Activated T-helper 1 cell treated with anti-CD3 and anti-CD28 coated beads, Interleukin-2, amount 50 U/mL, for 16 hours (primary cell): ENCODE results near the gene CSGALNACT2.
A peak's percentile ranks its signal among the peaks of the same experiment; 100 is the strongest.

Source experiments
- DNase-seq, 2 donors: peaks; one replicate each; pipeline ENCODE4 v3.0.0-alpha.2; 2020; ENCODE audit warnings: low read depth in 1 of 2, low spot score in 1 of 2

CSGALNACT2 gene

DNA sequence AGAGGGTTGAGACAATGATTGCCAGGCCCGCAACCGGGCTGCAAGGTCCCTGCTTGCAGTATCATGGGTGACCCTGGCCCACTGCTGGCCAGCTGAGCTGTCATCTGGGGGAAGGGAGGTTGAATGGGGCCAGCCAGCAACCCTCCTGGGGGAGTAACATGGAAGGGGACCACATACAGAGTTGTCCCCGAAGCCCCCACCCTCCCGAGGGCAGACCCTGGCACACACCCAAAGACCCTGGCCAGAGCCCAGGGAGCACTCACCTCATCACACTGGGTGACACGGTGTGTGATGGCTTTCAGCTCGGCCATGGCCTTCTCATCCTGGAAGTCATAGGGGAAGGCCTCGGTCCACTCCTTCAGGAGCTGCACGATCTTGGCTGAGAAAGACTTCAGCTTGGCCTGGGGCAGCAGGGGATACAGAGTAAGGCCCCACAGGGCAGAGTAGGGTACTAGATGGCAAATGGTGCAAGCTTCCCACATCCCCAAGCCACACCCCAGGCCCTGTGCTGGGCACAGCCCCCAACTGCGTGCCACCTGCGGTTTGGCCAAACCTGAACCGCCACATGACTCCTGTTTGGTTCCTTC, 63.4 kb downstream of the CSGALNACT2 start:
- no peak for DNase-seq

DNA sequence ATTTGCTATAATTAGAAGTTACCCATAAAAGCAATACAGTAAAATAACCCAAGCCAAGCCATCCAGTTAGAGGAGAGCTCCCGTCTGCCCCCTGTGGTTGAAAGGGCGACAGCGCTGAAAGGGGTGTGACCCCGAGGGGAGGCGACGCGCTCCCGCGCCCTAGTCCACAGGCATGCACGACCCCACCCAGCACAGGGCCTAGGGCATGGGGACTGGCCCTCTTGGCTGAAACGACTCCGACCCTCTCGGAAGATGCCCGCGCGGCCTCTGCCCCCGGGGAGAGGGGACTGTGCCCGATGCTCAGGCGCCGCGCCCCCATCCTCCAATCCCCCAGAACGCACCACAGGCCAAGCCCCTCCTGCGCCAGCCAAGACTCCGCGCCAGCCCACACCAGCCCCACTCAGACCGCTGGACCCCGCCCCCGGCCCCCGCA, 64.0 kb downstream of the CSGALNACT2 start:
- DNase-seq = no peak

DNA sequence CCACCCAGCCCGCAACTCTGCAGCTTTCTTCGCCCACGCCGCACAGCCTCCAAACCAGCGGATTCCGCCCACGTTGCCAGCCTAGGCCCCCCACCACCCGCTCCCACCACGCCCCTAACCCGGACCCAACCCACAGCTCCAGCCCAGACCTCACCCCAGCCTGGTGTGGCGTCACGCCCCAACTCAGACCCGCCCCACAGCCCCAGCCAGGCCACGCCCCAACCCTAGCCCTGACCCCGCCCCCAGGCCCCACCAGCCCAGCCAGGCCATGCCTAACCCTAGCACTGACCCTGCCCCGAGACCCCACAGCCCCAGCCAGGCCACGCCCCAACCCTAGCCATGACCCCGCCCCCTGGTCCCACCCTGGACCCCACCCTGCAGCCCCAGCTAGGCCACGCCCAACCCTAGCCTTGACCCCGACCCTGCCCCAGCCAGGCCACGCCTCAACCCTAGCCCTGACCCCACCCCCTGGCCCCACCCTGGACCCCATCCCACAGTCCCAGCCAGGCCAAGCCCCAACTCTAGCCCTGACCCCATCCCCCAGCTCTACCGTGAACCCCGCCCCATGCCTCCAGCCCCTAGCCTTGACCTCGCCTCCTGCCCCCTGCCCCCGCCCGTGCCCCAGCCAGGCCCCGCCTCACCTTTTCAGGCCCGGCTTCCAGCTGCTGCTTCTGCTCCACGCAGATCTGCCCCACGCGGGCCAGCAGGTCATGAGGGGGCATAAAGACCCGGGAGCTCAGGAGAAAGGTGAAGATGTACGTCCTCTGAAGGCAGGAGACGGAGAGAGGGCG, 64.6 kb downstream of the CSGALNACT2 start:
- DNase-seq = no peak

DNA sequence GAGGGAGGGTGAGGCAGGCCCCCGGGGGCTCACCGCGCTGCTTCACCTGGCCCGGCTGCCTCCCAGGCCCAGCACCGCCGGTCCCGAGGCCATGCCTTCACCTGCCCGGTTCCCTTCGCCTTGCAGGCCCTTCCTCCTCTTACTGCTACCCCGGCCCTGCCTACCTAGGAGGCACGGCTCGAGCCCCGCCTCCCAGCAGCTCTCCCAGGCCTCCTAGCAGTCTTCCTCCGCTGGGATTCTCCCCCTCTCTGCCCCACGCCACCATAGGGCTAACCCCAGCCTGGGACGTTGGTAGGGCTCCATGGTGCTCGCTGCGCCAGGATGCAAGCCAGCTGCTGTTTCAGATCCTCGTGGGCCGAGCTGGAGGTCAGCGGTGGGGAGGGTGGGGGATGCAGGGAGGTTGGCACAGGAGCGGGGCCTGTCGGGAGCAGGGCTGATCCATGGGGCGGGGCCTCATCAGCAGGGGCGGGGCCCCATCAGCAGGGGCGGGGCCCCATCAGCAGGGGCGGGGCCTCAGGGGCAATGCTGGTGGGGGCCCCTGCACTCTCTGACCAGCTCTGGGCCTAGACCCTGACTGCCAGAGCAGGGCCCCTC, 65.3 kb downstream of the CSGALNACT2 start:
- no peak for DNase-seq

DNA sequence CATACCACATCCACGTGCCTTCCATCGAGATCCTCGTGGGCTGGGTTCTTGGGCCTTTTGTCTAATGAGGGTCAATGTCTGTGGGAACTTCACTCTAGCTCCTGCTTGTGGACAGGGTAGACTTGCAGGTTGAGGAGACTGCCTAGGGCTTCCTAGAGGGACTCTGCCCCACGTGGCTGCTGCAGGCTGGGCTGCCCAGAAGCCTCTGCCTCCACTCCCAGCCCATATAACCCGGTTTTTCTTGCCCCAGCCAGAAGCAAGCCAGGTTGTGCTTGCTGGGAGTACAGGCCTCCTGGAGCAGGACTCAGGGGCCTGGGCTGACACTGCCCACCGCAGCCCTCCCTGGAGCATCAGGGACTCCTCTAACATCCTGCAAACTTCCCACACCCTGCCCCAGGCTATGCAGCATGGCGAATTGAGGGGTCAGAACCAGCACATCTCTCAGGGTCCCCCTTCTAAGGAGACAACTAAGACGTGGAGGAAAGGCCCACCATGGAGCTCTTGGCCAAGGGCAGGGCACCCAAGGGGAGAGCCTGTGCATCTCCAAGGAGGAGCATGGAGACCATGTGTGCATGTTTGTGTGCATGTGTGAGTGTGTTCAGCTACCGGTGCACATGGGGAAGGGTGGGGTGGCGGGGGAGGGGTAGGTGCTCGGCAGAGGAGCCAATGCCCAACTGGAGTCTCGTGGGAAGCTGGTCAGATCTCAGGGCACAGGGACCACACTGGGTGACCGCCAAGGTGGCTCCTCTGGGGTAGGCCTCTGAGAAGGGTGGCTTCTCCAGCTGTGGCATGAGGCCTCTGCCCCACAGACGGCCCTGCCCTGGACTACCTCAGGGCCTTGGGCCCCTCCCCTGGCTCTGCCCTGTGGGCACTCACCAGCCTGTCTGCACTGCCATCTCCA, 66.0 kb downstream of the CSGALNACT2 start:
- peak in 1 of 2 donors; percentile 2 for DNase-seq

DNA sequence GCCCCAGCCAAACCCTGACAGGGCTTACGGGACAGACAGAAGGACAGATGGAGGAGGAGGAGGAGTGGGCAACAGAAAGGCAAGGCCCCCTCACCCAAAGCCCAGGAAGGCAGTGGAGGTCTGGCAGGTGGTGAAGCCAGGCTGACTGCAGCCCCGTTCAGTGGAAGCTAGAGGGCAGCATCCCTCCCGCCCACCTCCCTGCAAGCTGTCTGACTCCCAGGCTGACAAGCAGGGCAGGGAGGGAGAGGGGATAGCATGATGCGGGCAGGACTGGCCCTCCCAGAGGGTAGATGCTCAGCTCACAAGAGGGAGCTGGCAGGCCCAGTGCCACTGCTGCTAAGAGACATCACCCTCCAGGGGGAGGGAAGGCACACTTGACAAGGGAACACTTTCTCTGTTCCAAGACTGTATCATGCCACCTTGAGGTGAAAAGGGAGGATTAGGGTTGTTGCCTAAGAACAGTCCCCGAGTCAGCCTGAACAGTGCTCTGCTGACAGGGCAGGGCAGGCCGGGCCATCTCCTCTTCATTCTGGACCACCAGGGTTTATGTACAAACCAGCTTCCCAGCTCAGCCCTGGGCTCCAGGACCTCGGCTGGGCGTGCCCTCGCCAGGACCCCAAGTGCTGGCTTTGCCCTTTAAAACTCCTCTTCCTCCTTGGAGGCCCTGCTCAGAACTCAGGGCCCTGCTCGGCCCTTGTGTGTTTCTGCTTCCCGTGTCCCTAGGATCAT, 66.9 kb downstream of the CSGALNACT2 start:
- peak; percentile 24 for DNase-seq

DNA sequence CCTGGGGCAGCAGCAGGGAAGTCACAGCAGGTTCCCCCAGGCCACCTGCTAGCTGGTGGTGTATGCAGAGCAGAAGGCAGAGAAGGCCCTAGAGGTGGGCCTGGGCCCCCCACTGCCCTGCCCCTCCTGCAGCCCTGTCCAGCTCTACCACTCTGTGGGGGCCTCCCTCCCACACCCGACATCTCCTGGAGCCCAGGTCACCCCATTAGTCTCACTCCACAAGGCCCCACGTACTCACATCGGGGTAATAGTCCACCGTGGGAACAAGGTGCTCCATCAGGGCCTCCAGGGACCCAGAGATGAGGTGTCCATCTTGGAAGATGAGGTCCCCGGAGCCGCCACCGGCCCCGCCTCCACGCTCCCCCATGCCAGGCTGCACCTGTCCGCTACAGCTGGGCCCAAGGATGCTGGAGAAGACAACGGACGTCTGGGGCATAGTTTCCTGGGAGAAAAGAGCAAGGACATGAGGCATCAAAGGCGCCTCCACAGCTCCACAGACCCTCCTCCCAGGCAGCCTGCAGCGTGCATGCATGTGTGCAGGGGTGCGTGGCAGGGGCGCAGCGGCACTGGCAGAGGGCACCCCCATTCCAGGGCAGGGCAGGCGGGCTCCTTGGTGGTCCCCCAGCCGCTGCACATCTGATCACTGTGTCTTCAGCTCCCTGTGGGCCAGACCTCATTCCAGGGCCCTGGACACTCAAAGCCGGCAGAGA, 67.6 kb downstream of the CSGALNACT2 start:
- peak in 1 of 2 donors; percentile 1 for DNase-seq

DNA sequence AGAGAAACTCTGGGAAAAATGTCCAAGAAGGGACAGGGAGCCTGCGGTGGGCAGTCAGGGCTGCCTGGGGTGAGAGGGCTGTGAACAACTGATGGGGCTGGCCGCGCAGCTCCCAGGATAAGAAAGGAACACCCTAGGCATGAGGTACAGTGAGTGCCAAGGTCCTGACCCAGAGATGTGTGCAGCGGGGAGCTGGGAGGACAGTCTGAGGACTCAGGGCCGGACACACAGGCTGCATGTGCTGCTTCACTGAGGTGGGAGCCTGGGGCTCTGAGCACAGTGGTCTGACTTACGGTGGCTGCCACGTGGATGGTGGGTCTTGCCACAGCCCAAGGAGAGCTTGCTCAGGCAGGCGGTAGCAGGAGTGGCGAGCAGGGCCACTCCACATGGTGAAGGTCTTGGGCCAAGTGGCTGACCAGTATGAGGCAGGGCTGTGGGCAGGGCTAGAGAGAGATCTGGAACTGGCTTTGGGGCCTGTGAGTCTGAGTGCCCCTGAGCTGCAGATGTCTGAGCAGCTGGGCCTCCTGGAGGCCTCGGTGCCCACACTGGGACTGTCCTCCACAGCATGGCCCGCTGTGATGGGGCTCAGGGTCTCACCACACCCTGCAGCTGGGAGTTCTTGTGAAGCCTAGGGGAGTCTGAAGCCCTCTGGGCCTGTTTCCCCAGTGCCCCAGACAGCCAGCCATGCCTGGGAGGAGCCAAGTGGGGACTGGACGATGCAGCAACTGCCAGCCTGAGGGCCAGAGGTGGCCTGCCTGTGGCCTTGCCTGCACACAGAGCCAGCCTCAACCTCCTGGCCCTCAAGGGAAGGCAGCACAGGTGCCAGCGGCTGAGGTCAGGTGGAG, 68.4 kb downstream of the CSGALNACT2 start:
- DNase-seq = no peak

DNA sequence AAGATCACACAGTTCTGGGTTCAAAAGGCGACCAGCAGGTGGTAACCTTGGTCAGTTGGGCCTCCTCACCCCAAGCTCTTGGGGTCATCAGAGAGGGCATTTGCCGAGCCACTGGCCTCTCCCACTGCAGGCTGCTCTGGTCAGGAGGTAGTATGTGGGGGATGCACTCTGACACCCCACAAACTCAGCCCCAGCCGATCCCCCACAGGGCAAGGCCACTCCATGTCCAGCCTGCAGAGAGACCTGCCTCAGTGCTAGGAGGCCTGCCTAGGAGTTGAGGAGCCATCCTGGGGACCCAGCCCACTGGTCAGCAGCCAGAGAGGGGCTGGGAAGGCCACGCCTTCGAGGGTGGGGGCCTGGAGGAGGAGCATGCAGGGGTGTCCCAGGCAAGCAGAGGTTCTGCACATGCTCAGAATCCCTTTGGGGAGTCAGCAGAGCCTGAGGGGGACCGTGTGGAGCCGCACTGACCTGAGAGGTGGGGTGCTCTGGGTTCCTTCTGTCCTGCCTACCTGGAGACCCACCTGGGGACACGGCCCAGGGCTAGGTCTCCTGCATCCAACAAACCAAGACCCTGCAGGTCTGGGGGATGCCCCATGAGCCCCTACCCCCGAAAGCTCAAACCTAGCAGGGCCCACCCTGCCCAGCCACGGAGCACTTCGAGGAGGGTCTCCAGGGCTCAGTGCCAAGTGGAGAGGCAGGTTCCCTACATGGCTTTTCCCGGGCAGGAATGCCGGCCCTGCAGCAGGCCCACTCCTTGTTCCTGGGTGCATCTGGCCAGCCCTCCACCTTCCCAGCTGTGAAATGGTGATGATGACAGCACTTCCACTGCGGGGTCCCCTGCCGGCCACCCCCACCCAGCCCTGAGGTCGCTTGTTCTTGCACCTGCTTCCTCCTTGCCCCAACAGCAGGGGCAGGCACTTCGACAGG, 70.2 kb downstream of the CSGALNACT2 start:
- peak in 1 of 2 donors; percentile 3 for DNase-seq

DNA sequence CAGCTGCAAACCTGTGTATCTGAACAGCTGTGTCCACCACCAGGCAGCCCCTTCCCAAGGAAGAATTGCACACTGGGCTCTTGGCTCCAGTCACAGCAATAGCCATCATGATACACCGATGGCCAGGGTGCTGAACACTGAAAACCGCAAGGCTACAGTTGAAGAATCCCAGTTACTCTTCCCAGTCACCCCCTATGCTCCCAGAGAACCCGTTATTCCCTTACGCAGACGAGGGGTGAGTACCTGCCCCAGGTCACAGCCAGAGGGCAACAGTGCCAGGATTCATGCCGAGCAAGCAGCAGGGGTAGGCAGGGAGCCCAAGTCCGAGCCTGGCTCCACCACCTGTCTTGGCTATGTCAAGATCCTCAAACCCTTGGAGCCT, 70.8 kb downstream of the CSGALNACT2 start:
- DNase-seq = no peak

DNA sequence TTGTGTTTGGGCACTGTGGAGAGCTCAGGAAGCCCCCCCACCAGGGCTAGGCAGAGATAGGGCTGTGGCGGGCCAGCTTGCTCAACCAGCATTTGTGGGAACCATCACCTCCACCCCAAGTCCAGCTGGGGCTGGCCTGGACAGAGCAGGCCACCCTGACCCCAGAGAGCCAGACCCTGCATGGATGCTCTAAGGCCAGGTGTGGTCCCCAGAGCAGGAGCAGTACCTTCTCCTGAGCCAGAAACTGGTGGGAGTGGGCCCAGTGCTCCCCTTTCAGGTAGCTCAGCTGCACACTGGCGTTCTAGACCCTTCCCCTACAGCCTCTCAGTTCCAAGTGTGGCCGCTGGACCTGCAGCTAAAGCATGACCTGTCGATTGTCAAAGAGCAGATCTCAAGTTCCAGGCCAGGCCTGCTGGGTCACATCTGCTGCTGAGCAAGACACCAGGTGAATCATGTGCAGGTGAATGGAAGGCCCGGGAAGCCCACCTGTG, 71.5 kb downstream of the CSGALNACT2 start:
- DNase-seq = peak in 1 of 2 donors; percentile 2

DNA sequence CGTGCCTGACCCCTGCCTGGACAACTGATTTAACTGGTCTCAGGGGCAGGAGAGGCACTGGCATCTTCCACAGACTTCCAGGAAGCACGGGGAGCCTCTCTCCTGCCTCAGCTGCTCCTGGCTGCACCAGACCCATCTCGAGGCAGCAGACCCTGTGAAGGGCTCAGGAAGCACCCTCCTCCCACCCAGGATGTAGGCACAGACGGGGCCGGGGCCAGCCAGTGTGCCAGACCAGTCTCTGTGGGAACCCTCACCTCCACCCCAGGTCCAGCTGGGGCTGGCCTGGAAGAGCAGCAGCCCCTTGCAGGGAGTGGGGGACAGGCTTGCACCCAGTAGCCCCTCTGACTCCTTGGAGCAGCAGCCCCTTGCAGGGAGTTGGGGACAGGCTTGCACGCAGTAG, 72.3 kb downstream of the CSGALNACT2 start:
- DNase-seq = no peak

DNA sequence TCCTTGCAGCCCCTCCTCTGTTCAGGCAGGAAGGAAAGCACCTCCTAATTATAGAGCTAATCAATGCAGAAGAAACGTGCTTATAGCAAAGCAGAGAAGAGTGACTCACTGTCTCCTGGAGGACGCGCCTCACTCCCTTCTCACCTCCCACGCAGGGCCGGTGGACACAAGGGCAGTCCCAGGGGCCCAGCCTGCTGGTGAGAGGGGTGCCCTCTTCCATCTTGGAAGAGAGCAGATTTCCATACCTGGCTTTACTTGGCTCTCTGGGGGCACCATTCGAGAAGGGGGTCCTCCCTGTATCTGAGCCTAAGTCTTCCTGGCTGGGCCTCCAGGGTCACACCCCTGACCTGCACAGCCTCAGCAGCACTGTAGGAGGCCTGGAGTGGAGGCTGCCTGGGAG, 72.8 kb downstream of the CSGALNACT2 start:
- DNase-seq = no peak

DNA sequence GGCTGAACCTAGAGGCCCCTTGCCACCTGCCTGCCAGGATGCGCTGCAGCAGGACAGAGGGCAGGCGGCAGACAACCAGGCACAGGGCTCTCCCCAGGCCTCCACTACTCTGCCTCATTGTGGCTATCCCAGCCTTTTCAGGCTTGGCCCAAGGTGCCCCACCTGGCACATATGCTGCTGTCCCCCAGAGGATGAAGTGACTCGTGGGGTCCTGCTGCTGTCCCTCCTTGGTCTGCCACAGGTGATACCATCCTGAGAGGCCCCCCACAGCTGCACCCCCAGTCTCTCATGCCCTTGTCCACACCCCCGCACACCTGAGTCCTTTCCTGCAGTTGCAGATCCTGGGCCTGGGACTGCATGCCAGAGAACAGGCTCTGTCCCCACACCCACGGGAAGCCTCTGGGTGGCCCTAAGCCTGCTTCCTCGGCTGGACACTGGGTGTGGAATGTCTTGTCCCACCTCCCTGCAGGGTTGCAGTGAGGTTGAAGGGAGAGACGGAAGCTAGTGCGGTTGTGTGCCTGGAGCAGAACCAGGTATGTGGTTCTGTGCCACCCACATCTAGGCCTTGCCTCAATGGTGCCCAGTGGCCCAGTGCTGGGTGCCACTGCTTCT, 73.3 kb downstream of the CSGALNACT2 start:
- DNase-seq = no peak

DNA sequence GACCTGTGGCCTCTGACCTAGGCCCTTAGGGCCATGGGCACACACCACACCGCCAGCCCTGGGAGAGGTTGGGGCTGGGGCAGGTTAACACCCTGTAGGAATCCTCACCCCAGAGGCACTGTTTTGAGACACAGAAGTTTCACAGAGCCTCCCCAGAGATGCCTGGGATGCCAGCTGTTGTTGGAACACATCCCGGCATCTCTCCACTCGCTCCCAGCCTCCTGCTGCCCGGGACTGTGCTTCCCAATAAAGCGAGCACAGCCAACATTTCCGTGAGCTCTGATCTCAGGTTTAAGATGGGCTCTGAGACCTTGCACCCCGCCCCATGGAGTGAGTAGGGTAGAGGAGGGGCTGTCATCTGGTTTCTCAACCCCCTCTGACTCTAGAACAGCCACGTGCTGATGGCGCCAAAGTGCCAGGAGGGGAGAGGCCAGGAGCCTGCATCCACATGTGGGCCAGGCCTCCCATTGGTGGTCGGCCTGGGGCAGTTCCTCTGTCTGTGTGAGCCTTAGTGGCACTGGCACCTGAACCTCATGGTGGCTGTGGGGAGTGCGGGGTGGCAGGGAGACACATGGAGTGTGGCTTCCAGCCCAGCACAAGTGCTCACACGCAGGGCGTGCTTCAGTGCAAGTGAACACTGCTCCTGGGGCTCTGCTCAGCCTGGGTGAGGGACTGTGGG, 73.9 kb downstream of the CSGALNACT2 start:
- no peak for DNase-seq

DNA sequence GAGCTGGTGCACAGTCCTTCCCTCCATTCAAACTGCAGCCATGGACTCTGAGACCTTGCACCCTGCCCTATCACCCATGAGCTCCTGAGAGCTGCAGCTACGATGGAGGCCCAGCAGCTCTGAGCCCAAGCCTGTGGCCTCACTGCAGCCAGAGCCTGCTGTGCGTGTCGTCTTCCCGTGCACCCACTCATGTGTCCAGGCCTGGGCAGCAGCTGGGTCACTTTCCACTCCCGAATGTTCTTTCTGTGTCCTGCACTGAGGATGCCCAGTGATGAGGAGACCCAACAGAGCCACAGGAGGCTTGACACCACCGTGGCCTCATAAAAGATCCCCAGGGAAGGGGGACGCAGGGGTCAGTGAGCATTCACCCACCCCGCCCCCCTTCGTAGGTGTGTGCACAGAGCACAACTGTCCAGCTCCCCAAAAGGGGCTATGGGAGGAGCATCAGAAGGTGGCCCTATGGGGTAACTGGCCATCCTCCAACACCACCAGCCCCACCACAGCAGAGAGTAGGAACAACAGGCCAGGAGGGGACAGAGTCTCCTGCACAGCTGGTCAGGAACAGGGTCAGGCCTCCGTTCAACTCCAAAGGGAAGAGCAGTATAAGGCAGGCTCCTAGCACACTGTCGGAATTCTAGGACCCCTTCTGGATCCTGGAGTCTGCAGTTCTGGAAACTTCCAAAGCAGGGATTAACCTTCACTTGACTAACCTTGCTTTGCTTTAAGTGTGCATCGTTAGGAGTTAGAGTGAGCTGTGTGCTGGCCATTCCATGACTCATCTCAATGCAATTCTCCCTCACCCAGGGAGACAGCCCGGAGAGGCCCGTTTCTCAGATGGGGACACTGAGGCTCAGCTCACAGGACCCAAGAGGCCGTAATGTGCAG, 76.1 kb downstream of the CSGALNACT2 start:
- DNase-seq = no peak
